8988T (cell line): ENCODE data around the gene CFAP46.

Experiments
- DNase-seq: peaks from one replicate; pipeline ENCODE4 v3.0.0; 2011

CFAP46 gene

DNA sequence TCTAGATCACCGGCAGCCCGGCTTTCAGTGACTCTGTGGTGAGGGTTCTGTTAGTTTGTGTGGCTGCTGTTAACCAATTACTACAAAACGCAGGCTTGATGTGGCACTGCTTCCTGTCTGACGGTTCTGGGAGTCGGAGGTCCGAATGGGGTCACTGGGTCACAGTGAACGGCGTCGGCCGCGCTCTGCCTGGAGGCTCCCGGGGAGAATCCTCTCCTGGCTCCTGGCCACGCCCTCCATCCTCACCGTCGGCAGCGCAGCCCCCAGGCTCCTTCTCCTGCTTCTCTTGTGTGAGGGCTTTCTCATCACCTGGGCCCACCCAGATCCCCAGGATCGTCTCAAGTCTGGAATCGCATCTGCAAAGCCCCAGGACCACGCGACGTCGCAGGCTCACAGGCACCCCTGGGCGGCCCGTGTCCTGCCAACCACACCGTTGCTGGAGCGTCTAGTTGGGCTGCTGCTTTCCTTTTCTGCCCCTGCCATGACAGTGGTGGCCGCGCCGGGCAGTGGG lies 124.6 kb downstream of the CFAP46 start:
- no peak for DNase-seq

DNA sequence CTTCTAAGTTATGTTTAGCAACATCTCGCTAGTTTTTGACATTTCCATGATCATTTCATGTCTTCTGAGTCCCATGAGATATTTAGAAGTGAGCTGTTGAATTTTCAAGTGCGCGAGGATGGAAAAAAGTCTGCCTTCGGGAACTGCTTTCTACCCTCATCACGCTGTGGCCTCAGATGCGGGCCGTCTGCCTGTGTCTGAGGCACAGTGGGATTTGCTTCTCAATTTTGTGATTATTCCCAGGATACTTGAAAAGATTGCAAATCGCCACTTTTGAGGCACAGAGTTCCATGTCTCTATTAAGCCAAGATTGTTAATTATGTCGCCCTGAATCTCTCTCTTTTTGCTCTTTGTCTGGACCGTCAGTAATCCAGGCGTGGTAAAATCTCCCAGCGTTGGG lies 125.7 kb downstream of the CFAP46 start:
- no peak for DNase-seq

- no peak for DNase-seq
Measured at GRCh38 chr10:132815168-132815857, 127.1 kb downstream of the CFAP46 start.

- DNase-seq: no peak
Measured at GRCh38 chr10:132814469-132814856, 127.9 kb downstream of the CFAP46 start.

DNA sequence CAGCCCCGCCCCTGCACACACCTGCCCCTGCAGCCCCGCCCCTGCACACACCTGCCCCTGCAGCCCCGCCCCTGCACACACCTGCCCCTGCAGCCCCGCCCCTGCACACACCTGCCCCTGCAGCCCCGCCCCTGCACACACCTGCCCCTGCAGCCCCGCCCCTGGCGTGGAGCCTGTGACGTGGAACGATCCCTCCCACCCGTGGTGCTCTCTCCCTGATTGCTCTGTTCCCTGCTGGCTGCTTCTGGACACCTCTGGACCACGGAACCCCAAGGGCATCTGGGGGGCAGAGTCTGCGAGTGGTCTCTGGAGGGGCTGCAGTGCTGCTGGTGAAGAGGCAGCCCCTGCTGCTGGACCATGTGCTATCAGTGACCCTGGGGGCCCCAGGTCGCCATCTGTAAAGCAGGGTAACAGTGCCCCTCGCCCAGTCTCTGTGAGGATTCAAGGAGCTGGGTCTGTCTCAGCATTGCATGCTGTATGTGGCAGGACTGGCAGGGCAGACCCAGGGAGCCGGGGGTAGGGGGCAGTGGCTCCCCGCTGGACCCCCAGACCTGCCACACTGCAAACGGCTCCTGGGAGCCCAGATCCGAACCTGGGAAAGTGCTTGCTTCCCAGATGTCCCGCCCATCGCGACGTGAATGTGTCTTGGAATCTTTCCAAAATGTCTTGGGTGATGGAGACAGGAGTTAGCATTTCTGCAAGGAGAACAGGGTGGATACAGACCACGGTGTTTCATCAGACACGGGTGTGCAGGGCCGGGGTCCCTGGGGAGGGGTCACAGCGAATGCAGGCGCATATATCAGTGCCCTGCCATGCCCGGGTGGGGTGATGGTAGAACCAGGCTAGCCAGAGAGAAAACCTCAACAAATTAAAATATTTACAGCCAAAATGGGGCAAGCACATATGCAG lies 128.6 kb downstream of the CFAP46 start:
- no peak for DNase-seq

DNA sequence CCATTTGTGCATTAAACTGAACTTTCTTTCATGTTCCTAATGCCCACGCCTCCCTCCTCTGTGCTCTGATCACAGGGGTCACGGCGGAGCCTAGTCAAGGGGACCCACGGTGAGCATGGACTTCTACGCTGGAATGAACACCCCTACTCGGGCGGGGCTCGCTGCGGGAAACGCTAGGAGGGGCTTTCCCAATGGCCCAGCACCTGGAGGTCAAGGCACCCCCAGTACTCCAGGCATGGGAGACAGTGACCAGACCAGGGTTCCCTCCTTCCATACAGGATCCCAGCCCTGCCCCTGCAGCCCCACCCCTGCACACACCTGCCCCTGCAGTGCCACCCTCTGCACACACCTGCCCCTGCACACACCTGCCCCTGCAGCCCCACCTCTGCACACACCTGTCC lies 129.4 kb downstream of the CFAP46 start:
- no peak for DNase-seq

GRCh38 chr10:132812520-132812919 lies 129.8 kb downstream of the CFAP46 start:
- DNase-seq: no peak

- DNase-seq: no peak
Measured at GRCh38 chr10:132811891-132812481, 130.4 kb downstream of the CFAP46 start.

- DNase-seq: no peak
Measured at GRCh38 chr10:132810807-132811700, 131.3 kb downstream of the CFAP46 start.

GRCh38 chr10:132810141-132810806 lies 132.1 kb downstream of the CFAP46 start:
- DNase-seq: peak; percentile 16

- no peak for DNase-seq
Measured at GRCh38 chr10:132809232-132810140, 132.9 kb downstream of the CFAP46 start.

DNA sequence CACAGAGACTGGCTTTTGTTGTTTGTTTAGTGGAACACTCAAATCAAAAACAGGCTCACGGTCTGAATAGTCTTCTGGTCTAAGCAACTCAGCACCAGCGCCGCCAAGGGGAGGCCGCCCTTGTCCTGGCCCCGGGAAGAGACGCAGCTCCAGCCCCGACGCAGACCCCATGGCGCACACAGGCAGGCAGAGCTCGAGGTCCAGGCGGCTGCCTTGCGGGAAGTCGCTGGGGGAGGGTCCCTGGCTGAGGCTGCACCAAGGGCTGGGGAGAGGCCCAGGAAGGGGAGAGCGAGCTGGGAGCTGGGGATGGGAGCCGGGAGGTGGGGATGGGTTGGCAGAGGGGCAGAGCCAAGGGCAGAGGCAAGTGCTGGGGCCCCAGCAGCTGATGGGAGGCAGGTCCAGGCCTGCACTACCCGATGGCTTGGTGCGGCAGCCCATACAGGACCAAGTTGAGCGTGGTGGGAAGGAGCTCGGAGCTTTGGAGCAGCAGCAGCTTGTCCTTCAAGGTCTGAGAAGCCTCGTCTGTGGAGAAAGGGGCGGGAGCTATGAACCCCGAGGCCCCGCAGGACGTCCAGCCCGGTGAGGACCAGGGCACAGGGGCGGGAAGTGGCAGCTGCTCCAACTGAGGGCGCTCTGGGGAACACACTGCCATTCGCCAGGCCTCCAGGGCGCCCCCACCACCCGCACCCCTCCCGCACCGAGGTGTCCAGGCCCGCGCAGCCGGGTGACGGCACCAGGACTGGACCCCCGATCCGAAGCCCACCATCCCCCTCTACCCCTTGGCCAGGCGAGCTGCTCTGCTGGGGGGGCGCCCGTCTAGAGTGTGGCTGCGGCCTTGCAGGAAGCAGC lies 133.8 kb downstream of the CFAP46 start:
- no peak for DNase-seq

- no peak for DNase-seq
Measured at GRCh38 chr10:132807621-132808049, 134.7 kb downstream of the CFAP46 start.

GRCh38 chr10:132806561-132807003 lies 135.8 kb downstream of the CFAP46 start:
- DNase-seq: peak; percentile 32

DNA sequence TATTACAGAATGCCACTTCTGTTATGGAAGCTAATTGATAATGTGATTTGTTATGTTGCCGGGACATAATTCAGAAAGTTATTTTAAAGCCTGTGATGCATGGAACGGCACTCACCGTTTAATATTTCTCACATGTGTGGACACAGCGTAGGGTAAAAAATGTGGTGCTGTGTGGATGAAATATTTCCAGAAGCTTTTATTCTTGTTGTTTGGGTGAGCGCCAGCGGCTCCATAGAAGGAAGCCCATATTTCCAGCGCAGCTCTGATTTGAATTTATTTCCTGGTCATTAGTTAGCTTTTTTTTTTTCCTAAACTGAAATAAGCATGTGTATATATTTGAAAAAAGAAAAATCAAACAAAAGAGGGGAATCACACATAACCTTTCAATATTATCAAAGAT lies 136.3 kb downstream of the CFAP46 start:
- no peak for DNase-seq

GRCh38 chr10:132805599-132805998 lies 136.8 kb downstream of the CFAP46 start:
- DNase-seq: peak; percentile 17

- peak; percentile 17 for DNase-seq
Measured at GRCh38 chr10:132804785-132805426, 137.5 kb downstream of the CFAP46 start.

- no peak for DNase-seq
Measured at GRCh38 chr10:132804287-132804686, 138.1 kb downstream of the CFAP46 start.
